ENCODE data around the gene SEL1L2.

DNA sequence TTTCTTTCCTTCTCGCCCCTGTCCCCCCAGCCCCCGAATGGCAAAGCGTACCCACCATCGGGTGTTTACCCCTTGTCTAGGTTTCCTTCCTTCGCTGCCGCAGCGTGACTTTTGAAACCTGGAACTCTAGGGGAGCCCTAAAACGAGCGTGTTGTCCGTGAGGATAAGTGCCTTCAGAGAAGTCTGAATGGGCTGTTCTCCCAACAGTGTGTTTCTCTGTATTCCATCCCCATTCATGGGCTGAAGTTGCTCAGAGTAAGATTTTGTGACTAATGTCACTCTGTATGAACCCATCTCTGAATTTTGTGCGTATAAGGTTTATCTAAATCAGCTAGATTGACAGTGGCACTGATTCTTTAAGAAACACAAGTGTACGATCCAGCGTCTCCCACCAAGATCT is 5.9 kb upstream of the SEL1L2 start:
- TF ChIP-seq, protein P1, sequence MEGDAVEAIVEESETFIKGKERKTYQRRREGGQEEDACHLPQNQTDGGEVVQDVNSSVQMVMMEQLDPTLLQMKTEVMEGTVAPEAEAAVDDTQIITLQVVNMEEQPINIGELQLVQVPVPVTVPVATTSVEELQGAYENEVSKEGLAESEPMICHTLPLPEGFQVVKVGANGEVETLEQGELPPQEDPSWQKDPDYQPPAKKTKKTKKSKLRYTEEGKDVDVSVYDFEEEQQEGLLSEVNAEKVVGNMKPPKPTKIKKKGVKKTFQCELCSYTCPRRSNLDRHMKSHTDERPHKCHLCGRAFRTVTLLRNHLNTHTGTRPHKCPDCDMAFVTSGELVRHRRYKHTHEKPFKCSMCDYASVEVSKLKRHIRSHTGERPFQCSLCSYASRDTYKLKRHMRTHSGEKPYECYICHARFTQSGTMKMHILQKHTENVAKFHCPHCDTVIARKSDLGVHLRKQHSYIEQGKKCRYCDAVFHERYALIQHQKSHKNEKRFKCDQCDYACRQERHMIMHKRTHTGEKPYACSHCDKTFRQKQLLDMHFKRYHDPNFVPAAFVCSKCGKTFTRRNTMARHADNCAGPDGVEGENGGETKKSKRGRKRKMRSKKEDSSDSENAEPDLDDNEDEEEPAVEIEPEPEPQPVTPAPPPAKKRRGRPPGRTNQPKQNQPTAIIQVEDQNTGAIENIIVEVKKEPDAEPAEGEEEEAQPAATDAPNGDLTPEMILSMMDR (IDR thresholded peaks at IDR 0.05), result no peak
- TF ChIP-seq POLR2A (IDR thresholded peaks at IDR 0.05) (no peak), POLR2AphosphoS5 (IDR thresholded peaks at IDR 0.05) (no peak)
